GM12892 (cell line): ENCODE results near the gene PCDHGC3.

Source experiments
- POLR2A ChIP-seq: IDR thresholded peaks from 2 replicates; pipeline ENCODE4 v1.6.1; 2011; ENCODE audit warnings: low read depth, low read length, control low read depth
- POLR2AphosphoS5 ChIP-seq: IDR thresholded peaks from 2 replicates; pipeline ENCODE4 v1.6.1; 2011; ENCODE audit warnings: low read depth, low read length, control low read depth

- no peak for TF ChIP-seq POLR2A
- TF ChIP-seq POLR2AphosphoS5, result no peak
Measured at GRCh38 chr5:141434006-141434405, 41.8 kb upstream of the PCDHGC3 start.
